GM19023 (cell line): Measurements from ENCODE around the gene SLC30A1.

Source experiments
- ATAC-seq: cut with Tn5 transposase; IDR thresholded peaks from one replicate; pipeline ENCODE4 v1.9.1; 2021; ENCODE audit warnings: mild to moderate bottlenecking, moderate library complexity; ENCODE audit not compliant: unreplicated experiment

The SLC30A1 gene

DNA sequence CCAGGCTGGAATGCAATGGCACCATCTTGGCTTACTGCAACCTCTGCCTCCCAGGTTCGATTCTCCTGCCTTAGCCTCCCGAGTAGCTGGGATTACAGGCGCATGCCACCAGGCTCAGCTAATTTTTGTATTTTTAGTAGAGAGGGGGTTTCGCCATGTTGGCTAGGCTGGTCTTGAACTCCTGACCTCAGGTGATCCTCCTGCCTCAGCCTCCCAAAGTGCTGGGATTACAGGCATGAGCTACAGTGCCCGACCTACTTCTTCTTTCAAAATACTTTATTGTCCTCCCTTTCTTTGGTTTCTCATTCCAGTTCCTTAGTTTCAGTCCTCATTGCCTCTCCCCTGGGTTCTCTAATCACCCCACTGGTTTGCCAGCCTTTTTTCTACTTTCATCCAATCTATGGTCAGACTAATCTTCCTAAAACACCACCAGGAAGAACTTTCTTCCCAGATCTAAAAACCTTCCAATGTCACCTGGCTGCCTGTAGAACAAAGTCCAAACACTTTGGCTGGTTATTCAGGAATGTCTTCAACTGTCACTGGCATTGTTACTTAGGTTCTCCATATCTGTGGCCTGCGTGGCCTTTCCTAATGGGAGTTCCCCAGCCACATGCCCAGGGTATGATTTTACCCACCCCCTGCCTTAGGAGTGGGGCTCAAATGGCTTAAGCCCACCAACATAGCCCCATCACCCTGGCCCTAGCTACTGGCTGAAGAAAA is 29.0 kb upstream of the SLC30A1 start:
- no peak for ATAC-seq

DNA sequence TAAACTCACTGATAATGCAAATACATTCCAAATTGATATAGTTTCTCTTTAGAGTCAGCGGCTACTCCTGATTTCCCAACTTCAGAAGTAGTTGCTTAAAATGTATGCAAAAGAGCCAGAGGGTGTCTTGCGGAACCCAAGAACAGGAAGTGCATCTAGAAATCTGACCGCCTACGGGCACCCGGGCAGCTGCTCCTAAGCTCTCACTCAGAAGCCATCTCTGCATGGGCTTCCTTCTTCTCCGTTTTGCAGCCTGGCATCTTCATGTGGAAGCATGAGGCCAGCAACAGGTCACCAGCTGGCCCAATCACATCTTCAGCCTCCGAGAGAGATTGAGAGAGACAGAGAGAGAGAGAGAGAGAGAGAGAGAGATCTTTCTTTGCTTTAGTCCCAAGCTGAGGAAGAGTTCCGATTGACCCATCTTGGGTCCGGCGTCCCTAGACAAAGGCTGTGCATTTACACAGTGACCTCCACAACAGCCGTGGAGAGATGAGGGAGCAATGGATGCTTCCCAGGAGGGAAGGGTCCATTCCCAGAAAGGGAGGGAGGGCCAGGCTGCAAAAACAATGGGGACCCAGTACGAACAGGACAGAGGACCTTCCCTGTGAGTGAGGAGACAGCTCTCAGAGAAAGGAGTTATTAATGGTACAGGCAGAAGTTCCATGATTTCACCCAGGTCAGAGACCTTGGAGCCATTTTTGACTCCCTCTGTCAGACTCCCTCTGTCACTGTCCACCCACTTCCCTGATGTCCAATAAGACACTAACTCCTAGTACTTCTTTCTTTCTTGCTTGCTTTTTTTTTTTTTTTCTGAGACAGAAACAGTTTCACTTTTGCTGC is 28.2 kb upstream of the SLC30A1 start:
- ATAC-seq, result peak; percentile 84

DNA sequence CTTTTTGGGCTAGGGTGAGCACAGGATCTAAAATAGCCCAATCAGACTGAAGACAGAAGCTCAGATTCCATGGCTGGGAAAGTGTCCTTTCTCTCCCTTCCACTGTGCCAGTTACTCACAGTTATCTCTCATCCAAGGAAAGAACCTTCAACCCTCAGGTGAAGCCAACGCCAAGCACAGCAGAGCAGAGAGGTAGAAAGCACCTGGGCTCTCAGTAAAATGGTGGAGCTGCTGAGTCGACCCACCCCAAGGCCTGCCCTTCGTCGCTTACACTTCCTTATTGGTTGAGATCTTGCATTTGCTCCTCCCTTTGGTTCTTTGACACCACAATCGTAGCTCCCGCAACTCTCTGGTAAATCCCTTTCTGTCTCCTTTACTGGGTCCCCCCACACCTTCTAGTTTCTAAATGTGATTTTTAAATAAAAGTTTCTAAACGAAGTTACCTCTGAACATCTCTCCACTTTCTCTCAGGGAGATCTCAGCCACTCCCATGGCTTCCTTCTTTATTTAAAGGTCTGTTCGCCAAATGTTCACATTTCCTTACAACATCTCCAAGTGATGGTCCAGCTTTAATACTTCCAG is 27.5 kb upstream of the SLC30A1 start:
- ATAC-seq, result peak; percentile 73

DNA sequence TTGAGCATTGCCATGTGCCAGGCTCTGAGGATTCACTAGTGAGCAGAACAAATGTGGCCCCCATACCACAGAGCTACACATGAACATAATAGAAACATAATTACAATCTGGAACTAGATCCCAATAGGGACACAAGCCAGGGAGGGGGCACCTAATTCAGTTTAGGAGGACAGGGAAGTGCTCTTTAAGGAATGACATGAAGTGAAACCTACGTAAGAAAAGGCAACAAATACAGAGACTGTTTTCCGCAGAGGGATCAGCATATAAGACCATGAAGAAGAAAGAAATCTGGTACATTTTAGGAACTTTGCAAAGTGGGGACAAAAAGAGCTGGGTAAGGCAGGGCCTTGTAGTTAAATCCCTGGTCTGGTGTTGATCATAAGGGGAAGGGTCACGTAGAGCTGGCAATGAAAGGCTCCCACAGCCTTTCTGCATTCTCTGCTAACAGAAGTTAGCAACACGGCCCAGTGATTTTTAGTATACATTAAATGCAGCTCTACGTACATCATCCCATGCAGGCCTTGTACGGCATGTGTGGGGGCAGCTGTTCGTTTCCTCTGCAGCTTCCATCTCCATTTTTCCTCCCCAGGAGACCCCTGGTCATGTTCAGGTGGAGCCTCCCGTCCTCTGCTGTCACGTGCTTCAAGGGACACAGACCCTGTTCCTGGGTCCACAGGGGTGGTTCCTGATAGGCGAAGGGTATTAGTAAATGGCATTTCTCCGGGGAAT is 26.8 kb upstream of the SLC30A1 start:
- ATAC-seq, result no peak

DNA sequence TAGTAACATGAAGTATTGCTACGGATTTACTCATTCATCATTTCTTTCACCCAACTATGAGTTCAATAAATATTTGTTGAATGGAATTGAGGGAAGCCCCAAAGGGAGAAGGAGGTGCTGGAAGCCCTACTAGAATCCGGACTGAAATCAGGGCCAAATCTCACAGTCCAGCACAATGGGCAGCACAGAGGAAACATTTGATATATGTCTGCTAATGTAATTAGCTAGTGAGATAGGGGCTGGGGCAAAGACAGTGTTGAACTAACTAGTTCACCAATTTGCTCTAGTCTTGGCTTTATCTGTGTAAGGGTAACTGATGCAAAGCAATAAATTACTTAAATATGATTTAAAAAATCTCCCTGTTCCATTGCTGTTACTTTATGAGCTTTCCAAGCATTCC is 26.1 kb upstream of the SLC30A1 start:
- ATAC-seq, result no peak

DNA sequence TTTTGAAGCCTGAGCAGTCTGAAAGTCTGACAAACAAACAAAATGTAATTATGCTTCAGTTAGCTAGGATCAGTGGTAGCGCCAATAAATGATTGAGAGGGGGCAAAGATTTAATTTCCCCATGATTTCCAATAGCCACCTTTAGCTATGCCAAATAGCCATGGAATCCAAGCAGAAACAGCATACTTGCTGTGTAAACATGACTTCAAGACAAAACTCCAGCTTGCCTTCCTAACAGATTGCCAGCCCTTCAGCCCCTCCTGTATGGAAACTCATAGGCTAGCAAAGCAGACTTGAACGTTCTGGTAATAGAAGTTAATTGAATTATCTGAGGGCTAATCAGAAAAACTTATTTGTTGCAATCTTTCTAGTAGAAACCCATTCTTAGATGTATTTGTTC is 25.6 kb upstream of the SLC30A1 start:
- no peak for ATAC-seq

DNA sequence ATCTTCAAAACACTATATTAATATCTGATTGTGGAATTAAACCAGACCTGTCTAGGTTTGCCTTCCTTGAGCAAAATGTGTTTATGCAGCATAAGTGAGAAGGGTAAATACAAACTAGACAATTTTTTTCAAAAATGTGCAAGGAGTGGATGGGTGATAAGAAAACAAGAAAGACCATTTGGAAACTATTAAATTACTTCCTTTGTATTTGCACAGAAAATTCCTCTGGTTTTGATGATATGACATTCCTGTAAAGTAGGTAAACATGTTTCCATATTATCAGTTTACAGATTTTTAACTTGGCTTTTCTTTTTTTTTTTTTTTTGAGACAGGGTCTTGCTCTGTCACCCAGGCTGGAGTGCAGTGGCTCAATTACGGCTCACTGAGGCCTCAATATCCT is 24.8 kb upstream of the SLC30A1 start:
- ATAC-seq, result no peak

DNA sequence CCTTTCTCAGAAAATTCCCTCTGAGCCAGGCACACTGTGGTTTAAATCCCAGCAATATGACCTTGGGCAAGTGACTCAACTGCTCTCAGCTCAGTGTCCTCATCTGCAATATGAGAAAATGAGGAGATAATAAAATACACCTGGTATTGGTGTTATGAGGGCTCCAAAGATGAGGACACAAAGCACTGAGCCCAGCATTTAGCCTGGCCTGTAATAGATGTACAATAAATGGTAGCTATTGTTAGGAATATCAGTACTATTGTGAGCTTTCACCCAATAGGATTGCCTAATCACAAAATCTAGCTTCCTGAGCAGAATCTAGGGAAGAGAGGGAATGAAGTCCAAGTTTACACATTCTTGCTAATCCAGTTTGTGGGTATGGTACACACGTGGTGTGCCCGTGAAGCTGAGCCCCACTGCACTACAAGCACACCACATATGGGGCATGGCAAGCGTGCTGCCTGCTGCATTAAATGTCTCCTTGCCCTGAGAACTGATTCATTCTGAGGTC is 24.3 kb upstream of the SLC30A1 start:
- ATAC-seq, result no peak

DNA sequence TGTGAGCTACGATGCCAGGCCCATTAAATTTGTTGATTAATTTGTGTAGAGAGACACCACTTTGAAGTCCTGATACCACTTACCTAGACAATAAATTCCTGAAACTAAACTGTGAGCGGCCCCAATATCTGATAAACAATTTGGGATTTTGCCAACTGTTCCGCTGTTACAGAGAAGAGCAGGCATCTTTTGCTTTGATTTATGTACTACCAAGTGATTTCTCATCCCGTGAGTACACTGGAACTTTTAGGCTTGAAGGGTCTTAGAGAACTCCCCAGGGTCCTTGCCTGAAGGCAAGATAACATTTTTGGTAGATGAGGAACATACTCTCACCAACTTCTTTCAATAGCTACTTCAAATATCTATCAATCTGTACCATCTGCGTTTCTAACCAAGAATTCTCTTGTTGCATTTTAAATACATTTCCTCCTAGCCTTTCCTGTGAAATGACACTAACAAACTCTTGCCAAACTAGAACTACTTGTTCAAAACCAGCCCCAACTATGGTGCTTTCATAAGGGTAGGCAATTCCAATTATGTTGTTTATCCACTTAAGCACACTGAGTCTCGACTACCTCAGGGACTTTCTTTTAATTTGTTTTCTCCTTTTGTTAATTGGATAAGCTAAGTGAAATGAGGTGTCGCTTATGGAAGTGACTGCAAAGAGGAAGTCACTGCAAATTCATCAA is 23.2 kb upstream of the SLC30A1 start:
- no peak for ATAC-seq

DNA sequence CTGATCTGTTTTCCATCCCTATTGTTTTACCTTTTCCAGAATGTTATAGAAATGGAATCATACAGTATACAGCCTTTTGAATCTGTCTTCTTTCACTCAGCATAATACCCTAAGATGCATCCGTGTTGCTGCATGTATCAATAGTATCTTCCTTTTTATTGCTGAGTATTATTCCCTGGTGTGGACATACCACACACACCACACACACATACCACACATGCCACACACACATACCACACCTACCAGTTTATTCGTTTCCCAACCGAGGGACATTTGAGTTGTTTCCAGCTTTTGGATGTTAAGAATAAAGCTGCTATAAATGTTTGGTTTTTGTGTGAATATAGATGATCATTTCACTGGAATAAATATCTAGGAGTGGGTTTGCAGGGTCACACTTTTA is 22.2 kb upstream of the SLC30A1 start:
- no peak for ATAC-seq

DNA sequence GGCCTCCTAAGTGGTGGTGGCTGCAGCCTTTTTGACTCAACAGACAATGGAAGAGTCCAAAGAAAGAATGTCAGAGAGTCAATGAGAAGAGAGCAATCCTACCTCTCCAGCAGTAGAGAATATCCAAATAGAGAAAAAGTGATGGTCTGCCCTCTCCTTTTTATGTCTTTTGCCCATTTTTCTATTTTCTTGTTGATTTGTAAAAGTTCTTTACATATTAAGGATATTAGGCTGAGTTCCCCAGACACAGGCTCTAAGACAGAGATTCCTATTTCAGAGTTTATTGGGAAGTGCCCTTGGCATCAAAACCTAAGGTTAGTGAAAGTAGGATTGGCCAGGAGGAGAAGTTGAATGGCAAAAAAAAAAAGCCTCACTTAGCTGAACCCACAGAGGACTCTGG is 20.3 kb upstream of the SLC30A1 start:
- no peak for ATAC-seq

DNA sequence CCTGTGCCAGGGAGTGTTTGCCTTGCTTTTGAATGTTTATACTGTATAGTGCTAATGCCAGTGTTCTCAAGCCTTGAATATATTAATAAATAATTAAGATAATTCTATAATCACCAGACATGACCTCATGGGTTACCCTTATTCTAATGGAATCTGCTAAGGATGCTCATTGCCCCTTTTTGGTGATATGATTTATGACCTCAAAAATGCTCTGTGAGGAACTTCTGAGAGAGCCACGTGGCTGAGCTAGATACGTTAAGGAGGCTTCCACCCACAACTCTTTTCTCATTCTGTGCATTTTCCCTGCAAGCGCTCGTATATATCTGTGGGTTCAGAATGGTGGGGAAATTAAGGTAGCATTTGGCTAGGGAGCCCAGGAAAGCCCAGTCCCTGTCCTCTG is 19.6 kb upstream of the SLC30A1 start:
- no peak for ATAC-seq

DNA sequence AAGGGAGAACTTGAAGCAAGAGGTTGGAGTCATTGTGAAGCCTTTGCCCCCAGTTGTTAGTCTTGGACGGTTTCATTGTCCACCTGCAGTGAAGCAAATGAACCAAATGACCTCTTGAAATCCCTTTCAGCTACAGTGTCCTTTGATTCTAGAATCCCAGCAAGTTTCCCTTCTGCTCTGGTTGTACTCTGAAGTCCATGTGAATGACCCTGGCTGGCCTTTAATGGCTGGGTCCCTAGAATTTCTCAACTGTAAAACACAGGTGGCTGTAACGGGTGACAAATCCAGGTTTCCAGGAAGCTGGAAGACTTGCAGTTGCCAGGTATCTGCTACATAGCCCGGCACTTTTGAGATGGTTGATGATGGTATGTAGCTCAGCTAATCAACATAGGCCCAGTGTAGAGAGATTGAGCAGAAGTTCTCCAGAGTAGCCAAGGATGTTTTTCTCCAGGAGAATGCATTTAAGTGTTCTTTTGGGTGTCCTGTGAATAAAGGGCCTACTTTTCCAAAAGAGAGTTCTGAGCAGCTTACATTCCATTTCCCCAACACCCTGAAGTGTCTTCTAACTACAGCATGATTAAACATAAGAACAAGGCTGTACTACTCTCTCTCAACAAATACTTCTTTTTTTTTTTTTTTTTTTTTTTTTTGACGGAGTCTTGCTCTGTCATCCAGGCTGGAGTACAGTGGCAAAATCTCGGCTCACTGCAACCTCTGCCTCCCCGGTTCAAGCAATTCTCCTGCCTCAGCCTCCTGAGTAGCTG is 17.6 kb upstream of the SLC30A1 start:
- no peak for ATAC-seq

DNA sequence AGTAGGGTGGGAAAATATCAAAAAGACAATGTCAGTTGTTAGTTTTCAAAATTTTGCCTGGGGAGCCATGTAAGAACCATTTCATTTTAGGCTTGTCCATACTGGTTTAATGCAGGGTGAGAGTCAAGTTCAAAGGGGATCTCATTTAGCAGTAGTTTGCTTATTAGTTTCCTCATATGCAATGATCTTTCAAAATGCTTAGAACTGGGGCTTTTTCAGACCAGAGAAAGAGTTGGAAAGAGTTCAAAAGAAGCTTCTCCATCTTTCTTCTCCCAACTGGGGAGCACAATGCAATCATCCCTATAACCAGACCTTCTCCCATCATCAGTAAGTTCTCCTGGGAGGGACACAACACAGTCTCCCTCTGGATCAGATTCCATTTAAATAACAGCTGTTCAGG is 16.5 kb upstream of the SLC30A1 start:
- ATAC-seq, result no peak

DNA sequence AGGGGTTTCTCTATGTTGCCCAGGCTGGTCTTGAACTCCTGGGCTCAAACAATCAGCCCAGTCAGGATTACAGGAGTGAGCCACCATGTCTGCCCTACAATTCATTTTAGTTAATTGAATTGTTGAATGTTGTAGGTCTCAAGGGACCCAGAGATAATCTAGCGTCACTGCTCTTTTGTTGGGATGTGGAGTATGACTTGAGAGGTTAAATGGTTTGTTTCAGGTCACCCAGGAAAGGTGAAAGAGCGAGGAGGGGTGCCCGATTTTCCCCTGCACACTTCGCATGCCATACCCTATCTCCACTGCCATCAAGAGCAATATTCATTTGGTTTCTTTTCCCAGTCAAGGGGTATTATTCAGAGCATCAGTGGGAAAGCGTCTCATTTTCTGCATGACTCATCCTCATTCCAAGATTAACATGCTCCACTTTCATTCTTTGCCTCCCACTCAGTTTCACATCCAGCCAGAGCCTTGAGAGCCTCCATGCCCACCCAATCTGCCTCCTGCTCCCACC is 13.1 kb upstream of the SLC30A1 start:
- ATAC-seq, result no peak

DNA sequence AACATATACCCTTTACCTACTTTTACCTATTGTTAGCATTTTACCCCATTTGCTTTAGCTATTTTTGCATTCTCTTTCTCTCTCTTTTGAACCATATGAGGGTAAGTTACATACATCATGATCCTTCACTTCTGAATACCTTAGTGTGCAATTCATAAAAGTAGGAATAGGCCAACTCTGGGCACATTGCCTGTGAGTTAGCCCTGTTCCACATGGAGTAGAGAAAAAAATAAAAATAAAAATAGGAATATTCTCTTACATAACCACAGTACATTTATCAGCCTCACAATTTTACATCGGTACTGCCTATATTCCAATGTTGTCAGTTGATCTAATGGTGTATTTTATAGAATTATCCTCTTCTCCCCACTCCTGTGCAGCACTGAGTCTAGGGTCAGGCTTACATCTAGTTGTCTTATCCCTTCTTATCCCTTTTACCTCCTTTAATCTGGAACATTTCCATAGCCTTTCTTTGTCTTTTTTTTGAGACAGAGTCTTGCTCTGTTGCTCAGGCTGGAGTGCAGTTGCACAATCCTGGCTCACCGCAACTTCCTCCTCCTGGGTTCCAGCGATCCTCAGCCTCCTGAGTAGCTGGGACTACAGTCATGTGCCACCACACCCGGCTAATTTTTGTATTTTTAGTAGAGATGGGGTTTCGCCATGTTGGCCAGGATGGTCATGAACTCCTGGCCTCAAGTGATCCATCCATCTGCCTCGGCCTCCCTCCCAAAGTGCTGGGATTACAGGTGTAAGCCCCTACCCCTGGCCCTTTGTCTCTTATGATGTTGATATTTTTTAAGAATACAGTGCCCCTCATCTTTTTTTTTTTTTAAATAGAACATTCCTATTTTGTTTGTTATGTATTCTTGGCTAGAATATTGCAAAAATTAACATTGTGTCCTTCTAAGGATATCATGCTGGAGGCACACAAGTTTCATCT is 11.1 kb upstream of the SLC30A1 start:
- no peak for ATAC-seq

DNA sequence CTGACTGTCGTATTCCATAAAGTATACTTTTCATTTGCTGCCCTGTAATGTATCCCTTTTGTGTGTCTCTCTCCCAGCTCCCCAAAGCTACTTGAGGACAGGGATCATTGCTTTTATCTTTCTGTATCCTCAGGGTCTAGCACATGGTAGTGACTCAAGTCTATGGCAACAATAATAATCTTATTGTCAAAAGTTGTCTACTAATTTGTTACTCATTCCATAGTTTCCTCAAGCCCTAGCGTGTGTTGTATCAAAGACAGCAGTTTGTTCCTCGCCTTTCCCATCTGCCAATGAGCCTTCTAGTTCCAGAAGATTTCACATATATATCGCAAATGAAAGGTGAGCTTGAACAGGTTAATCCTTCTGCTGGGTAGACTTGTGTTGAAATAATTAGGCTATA is 9.8 kb upstream of the SLC30A1 start:
- ATAC-seq, result no peak

DNA sequence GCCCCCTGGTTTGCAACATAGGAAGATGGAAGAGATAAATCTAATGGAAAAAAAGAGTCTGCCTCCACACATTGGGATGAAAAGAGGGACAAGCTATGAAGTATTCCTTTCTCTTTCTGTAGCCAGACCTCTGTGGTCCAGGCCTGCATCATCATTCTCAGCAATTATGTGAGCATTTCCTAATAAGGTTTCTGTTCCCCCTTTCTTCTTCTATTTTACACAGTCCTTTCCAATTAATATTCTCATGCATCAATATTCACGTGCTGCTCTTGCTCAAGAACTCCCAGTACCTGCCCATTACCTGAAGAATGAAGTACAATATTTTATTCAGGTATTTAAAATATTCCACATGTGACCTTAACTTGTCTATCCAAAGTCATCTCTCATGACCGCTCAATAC is 8.2 kb upstream of the SLC30A1 start:
- ATAC-seq, result no peak

DNA sequence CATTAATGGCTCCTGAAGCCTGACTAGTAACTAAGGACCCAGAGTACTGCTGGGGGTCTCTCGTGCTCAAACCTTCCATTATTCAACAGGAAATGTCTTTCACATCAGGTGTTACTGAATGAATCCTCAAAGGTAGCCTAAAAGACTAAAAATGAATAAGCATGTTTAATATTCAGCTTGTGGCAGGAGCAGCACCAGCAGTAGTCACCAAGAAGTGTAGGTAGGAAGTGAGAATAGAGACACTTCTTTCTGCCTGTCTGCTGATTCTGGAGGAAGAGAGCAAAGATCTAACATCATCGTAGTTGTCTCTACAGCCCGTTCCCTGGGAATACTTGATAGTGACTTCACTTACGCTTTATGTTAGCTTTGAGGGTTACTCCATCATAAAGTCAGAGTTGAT is 7.6 kb upstream of the SLC30A1 start:
- ATAC-seq, result no peak
